ENCODE measurements around the gene SNX2.

- TF ChIP-seq CTCF (IDR thresholded peaks at IDR 0.05) (no peak), ZFX (IDR thresholded peaks at IDR 0.05; ENCODE audit: borderline replicate concordance) (no peak)
Observed at GRCh38 chr5:122756264-122756911, 18.5 kb upstream of the SNX2 start.
